Measurements from ENCODE around the gene GNS. TPM values are rescaled to one million over a fixed set of nuclear protein-coding genes. Genes with fewer than 3 reads are reported as not detected.

The GNS gene
- total and polyA plus RNA-seq, 10 of the 15 experiments (the other 5 are each of a cell fraction or from before 2014, with no cell fraction given): 4.1 to 33.8 (median 19.1) TPM

DNA sequence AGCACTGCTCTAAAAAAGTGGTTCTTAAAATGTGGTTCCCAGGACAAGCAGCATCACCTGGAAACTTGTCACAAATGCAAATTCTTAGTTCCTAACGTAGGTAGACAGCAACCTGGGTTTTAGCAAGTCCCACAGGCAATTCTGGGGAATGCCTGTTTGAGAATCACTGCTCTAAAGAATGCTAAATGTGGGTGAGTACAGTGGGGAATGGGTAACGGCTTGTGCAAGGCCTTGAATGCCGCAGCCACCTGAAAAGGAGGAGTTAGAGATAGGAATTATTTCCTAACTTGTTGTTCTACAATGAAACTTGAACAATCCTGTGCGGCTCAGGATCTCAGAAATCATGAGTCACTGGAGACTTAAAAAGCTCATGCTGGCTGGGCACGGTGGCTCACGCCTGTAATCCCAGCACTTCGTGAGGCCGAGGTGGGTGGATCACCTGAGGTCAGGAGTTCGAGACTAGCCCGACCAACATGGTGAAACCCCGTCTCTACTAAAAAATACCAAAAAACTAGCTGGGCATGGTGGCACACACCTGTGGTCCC is 34.9 kb downstream of the GNS start (continued):
- TF ChIP-seq, protein P1, sequence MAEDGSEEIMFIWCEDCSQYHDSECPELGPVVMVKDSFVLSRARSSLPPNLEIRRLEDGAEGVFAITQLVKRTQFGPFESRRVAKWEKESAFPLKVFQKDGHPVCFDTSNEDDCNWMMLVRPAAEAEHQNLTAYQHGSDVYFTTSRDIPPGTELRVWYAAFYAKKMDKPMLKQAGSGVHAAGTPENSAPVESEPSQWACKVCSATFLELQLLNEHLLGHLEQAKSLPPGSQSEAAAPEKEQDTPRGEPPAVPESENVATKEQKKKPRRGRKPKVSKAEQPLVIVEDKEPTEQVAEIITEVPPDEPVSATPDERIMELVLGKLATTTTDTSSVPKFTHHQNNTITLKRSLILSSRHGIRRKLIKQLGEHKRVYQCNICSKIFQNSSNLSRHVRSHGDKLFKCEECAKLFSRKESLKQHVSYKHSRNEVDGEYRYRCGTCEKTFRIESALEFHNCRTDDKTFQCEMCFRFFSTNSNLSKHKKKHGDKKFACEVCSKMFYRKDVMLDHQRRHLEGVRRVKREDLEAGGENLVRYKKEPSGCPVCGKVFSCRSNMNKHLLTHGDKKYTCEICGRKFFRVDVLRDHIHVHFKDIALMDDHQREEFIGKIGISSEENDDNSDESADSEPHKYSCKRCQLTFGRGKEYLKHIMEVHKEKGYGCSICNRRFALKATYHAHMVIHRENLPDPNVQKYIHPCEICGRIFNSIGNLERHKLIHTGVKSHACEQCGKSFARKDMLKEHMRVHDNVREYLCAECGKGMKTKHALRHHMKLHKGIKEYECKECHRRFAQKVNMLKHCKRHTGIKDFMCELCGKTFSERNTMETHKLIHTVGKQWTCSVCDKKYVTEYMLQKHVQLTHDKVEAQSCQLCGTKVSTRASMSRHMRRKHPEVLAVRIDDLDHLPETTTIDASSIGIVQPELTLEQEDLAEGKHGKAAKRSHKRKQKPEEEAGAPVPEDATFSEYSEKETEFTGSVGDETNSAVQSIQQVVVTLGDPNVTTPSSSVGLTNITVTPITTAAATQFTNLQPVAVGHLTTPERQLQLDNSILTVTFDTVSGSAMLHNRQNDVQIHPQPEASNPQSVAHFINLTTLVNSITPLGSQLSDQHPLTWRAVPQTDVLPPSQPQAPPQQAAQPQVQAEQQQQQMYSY (CRISPR knock-in tag; IDR thresholded peaks at IDR 0.05): no peak
- TF ChIP-seq NFYA (IDR thresholded peaks at IDR 0.05; ENCODE audit: borderline replicate concordance, low read depth, low read length) (no peak), SMARCA5 (IDR thresholded peaks at IDR 0.05) (no peak)
- TF ChIP-seq, protein P2, sequence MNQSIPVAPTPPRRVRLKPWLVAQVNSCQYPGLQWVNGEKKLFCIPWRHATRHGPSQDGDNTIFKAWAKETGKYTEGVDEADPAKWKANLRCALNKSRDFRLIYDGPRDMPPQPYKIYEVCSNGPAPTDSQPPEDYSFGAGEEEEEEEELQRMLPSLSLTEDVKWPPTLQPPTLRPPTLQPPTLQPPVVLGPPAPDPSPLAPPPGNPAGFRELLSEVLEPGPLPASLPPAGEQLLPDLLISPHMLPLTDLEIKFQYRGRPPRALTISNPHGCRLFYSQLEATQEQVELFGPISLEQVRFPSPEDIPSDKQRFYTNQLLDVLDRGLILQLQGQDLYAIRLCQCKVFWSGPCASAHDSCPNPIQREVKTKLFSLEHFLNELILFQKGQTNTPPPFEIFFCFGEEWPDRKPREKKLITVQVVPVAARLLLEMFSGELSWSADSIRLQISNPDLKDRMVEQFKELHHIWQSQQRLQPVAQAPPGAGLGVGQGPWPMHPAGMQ (IDR thresholded peaks at IDR 0.05; ENCODE audit: borderline replicate concordance): no peak

DNA sequence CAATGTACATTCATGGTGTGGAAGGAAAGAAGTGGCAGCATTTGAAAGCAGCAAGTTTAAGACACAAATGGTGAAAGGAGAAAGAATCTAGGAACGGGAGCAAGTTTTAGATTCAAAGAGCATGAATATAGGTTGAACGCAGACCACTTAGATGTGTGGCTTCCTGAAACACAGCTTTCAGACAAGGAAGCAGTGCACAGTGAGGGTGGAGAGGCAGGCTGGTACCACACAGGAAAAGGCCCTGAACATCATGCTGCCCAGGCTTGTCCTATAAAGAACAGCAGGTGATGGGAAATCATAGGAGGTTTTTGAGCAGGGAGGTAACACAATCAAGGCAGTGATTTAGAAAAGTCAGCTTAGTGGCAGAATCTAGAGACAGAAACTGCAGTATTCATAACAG is 35.6 kb downstream of the GNS start:
- WGBS (ENCODE audit: insufficient coverage, insufficient replicate concordance, low lambda C conversion rate, missing lambda C conversion rate): 78% methylated on average over 2 of the region's 2 CpGs
- no TSS peak for BruUV-seq (replicated peaks)
- ChIA-PET CTCF (interaction anchor here (1.2 kb wide), 1 partner anchor 72 kb away, joined by 4 read pairs; no protein-coding TSS in a partner anchor), POLR2A (no interaction called here), RAD21 (ENCODE audit: unreplicated experiment) (no interaction called here), SMC1A (ENCODE audit: uncharacterized antibody, unreplicated experiment) (interaction anchor here (0.9 kb wide), 1 partner anchor 12 kb away, joined by 3 read pairs; no protein-coding TSS in a partner anchor)
- Histone ChIP-seq H3K4me3 (no peak overlapping the region), H3K27me3 (replicated peaks in 1 of 2; ENCODE audit: control insufficient read depth in 2 of 2, insufficient read depth in 2 of 2, low read length in 1 of 2) (no peaks in the 10 kb centered on the region), H3K4me2 (ENCODE audit: control insufficient read depth, insufficient read depth) (no peak overlapping the region), H2AFZ (ENCODE audit: control insufficient read depth, low read depth, low read length) (no peak overlapping the region), H3K79me2 (ENCODE audit: control insufficient read depth, insufficient read depth, low read length) (no peaks in the 10 kb centered on the region), H3K4me1 (ENCODE audit: control insufficient read depth, insufficient read depth, low read length) (no peaks in the 10 kb centered on the region), H3K9me3 (replicated peaks; ENCODE audit: control insufficient read depth, insufficient read depth, low read length) (no peaks in the 10 kb centered on the region), H3K27ac (ENCODE audit: control insufficient read depth, insufficient read depth) (no peak overlapping the region), H3K9ac (ENCODE audit: control insufficient read depth, insufficient read depth, low read length) (no peak overlapping the region), H4K20me1 (ENCODE audit: control insufficient read depth, insufficient read depth) (no peaks in the 10 kb centered on the region), H3K36me3 (ENCODE audit: control insufficient read depth in 2 of 2, insufficient read depth in 2 of 2, low read length in 1 of 2) (peaks cover 0 to 3% of the 10 kb centered on the region in 2 experiments; a peak in 1 of 4 replicates)
- ATAC-seq: no peak
- DNase-seq (ENCODE audit: low read depth, low spot score): no peak
- in situ Hi-C loops (cut with MboI) (no loop called here), intact Hi-C loops (cut with micrococcal nuclease; ENCODE audit: unreplicated experiment) (no loop called here)
- FAIRE-seq: no peak
- TF ChIP-seq HDAC6 (IDR thresholded peaks at IDR 0.05; ENCODE audit: unreplicated experiment): no peak
- no peak for TF ChIP-seq HDAC2 (IDR thresholded peaks at IDR 0.05)
- TF ChIP-seq CBX3 (IDR thresholded peaks at IDR 0.05; ENCODE audit: borderline replicate concordance, low read depth): no peak
- TF ChIP-seq, protein P3, sequence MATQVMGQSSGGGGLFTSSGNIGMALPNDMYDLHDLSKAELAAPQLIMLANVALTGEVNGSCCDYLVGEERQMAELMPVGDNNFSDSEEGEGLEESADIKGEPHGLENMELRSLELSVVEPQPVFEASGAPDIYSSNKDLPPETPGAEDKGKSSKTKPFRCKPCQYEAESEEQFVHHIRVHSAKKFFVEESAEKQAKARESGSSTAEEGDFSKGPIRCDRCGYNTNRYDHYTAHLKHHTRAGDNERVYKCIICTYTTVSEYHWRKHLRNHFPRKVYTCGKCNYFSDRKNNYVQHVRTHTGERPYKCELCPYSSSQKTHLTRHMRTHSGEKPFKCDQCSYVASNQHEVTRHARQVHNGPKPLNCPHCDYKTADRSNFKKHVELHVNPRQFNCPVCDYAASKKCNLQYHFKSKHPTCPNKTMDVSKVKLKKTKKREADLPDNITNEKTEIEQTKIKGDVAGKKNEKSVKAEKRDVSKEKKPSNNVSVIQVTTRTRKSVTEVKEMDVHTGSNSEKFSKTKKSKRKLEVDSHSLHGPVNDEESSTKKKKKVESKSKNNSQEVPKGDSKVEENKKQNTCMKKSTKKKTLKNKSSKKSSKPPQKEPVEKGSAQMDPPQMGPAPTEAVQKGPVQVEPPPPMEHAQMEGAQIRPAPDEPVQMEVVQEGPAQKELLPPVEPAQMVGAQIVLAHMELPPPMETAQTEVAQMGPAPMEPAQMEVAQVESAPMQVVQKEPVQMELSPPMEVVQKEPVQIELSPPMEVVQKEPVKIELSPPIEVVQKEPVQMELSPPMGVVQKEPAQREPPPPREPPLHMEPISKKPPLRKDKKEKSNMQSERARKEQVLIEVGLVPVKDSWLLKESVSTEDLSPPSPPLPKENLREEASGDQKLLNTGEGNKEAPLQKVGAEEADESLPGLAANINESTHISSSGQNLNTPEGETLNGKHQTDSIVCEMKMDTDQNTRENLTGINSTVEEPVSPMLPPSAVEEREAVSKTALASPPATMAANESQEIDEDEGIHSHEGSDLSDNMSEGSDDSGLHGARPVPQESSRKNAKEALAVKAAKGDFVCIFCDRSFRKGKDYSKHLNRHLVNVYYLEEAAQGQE (IDR thresholded peaks at IDR 0.05; ENCODE audit: low read depth, low read length): no peak
- no peak for TF ChIP-seq FOS (IDR thresholded peaks at IDR 0.05; ENCODE audit: borderline replicate concordance, extremely low read depth, insufficient read length)
- no peak for TF ChIP-seq NFIC (IDR thresholded peaks at IDR 0.05; ENCODE audit: low read depth, low read length)
- TF ChIP-seq RBBP5 (conservative IDR thresholded peaks at IDR 0.05): no peak
- TF ChIP-seq PAX8 (IDR thresholded peaks at IDR 0.05): no peak
- no peak for TF ChIP-seq SPI1 (IDR thresholded peaks at IDR 0.05; ENCODE audit: borderline replicate concordance, insufficient read depth, low read depth, low read length)
- TF ChIP-seq TBL1XR1 (IDR thresholded peaks at IDR 0.05; ENCODE audit: low read depth, low read length): no peak

All from GM12878 (cell line).